Caco-2 (cell line): ENCODE measurements around the gene ZNF619. TPM values are rescaled to one million over a fixed set of nuclear protein-coding genes. Genes with fewer than 3 reads are reported as not detected.

Source experiments
- BruUV-seq: library from RNA; stranded (reverse); fragments of 400-500 nt; replicated peaks from 2 replicates; lab custom pipeline; 2021; lab: Mats Ljungman, UMichigan
- CTCF ChIA-PET: fragments of 300-600 bp; sonication (Branson Sonifier 250); formaldehyde crosslinking; loops from one replicate; lab custom pipeline; 2022; ENCODE audit warnings: antibody characterized with exemption; lab: Charles Lee
- POLR2A ChIA-PET: fragments of 300-600 bp; sonication (Branson Sonifier 250); formaldehyde crosslinking; loops from one replicate; lab custom pipeline; 2022; ENCODE audit warnings: antibody characterized with exemption; lab: Charles Lee
- DNase-seq, 2 experiments: peaks; one replicate each; pipeline versions ENCODE4 v3.0.0 to v3.0.0-alpha.2; 2020 to 2022
- H3K27me3 ChIP-seq: replicated peaks from 2 replicates; pipeline ENCODE4 v1.6.0; 2011; ENCODE audit warnings: low read length; ENCODE audit not compliant: control insufficient read depth, insufficient read depth
- H3K36me3 ChIP-seq: 2 replicates; pipeline ENCODE4 v1.5.1; 2011; ENCODE audit warnings: low read length; ENCODE audit not compliant: control insufficient read depth, insufficient read depth
- H3K4me1 ChIP-seq: fragments of 250-450 bp; sonication (Bioruptor Pico); 2 replicates; pipeline ENCODE4 v1.5.1; 2020; ENCODE audit warnings: mild to moderate bottlenecking
- H3K4me3 ChIP-seq: 2 replicates; pipeline ENCODE4 v1.5.1; 2011; ENCODE audit warnings: low read depth, mild to moderate bottlenecking, control low read depth, low read length
- H3K9me3 ChIP-seq: fragments of 250-450 bp; sonication (Bioruptor Pico); 2 replicates; pipeline ENCODE4 v1.5.1; 2020; ENCODE audit warnings: mild to moderate bottlenecking, moderate library complexity
- H3K27ac Mint-ChIP-seq: one replicate; pipeline ENCODE4 v1.8.0; 2022; ENCODE audit warnings: mixed read lengths; ENCODE audit not compliant: unreplicated experiment
- H3K27me3 Mint-ChIP-seq: one replicate; pipeline ENCODE4 v1.8.0; 2022; ENCODE audit warnings: mixed read lengths; ENCODE audit not compliant: insufficient read depth, unreplicated experiment
- H3K36me3 Mint-ChIP-seq: one replicate; pipeline ENCODE4 v1.8.0; 2022; ENCODE audit warnings: mild to moderate bottlenecking, mixed read lengths; ENCODE audit not compliant: insufficient read depth, unreplicated experiment
- H3K4me1 Mint-ChIP-seq: one replicate; pipeline ENCODE4 v1.8.0; 2022; ENCODE audit warnings: low read depth, mixed read lengths; ENCODE audit not compliant: unreplicated experiment
- H3K4me3 Mint-ChIP-seq: one replicate; pipeline ENCODE4 v1.8.0; 2022; ENCODE audit warnings: mild to moderate bottlenecking, moderate library complexity, mixed read lengths; ENCODE audit not compliant: unreplicated experiment
- H3K9me3 Mint-ChIP-seq: one replicate; pipeline ENCODE4 v1.8.0; 2022; ENCODE audit warnings: mixed read lengths; ENCODE audit not compliant: unreplicated experiment
- CTCF ChIP-seq, 2 experiments: fragments of 200-600 bp in 1 of 2; IDR thresholded peaks; 1 replicate in 1 of 2; 2 replicates in 1 of 2; pipeline versions ENCODE4 v1.5.1 to v1.8.0; 2011 to 2022; ENCODE audit warnings: antibody characterized with exemption in 1 of 2, control low read depth in 1 of 2, inconsistent platforms in 1 of 2, low read depth in 1 of 2, low read length in 1 of 2, mild to moderate bottlenecking in 1 of 2, moderate library complexity in 1 of 2; ENCODE audit not compliant: insufficient read depth in 1 of 2, severe bottlenecking in 1 of 2, unreplicated experiment in 1 of 2
- intact Hi-C: fragments of 100-400 bp; cut with micrococcal nuclease; formaldehyde crosslinking; loops from one replicate; pipeline ENCODE4 v1.10.0; 2022; ENCODE audit not compliant: unreplicated experiment
- total RNA-seq: library from RNA; stranded (reverse); gene quantifications from 2 replicates; pipeline ENCODE4 v1.2.3, GENCODE V29; 2022

The ZNF619 gene
- total RNA-seq, 1 experiment from 2014 or later, result 6.8 TPM

GRCh38 chr3:40497288-40497687 lies 20.4 kb downstream of the ZNF619 start:
- ChIA-PET CTCF (interaction anchor here (0.9 kb wide), 1 partner anchor 9 kb away, joined by 3 read pairs; the partner anchor contains the start of gene ZNF620), POLR2A (no interaction called here)
- Mint-ChIP-seq H3K36me3 (no peaks in the 10 kb centered on the region), H3K9me3 (no peaks in the 10 kb centered on the region), H3K27me3 (no peaks in the 10 kb centered on the region), H3K27ac (no peak overlapping the region), H3K4me1 (no peaks in the 10 kb centered on the region), H3K4me3 (no peak overlapping the region)
- TF ChIP-seq CTCF (IDR thresholded peaks at IDR 0.05; ENCODE audit: insufficient read depth in 1 of 2, low read depth in 1 of 2, low read length in 1 of 2, severe bottlenecking in 1 of 2, unreplicated experiment in 1 of 2), result no peak
- intact Hi-C loops, result loop anchor here (2.0 kb wide), 1 partner anchor 20 kb away; the partner anchor contains the start of gene ZNF619
- no peaks in the 10 kb centered on the region for H3K36me3 ChIP-seq
- H3K4me1 ChIP-seq, result no peaks in the 10 kb centered on the region
- no TSS peak for BruUV-seq
- H3K9me3 ChIP-seq, result no peaks in the 10 kb centered on the region
- no peak overlapping the region for H3K4me3 ChIP-seq
- no peaks in the 10 kb centered on the region for H3K27me3 ChIP-seq
- DNase-seq, result no peak

- no peak for TF ChIP-seq CTCF (IDR thresholded peaks at IDR 0.05; ENCODE audit: insufficient read depth in 1 of 2, low read depth in 1 of 2, low read length in 1 of 2, severe bottlenecking in 1 of 2, unreplicated experiment in 1 of 2)
- DNase-seq, result no peak
- Mint-ChIP-seq H3K36me3 (no peaks in the 10 kb centered on the region), H3K27me3 (no peaks in the 10 kb centered on the region), H3K27ac (no peak overlapping the region), H3K4me3 (no peak overlapping the region), H3K9me3 (no peaks in the 10 kb centered on the region), H3K4me1 (no peaks in the 10 kb centered on the region)
- H3K27me3 ChIP-seq, result no peaks in the 10 kb centered on the region
- no TSS peak for BruUV-seq
- ChIA-PET CTCF (no interaction called here), POLR2A (no interaction called here)
- H3K36me3 ChIP-seq, result no peaks in the 10 kb centered on the region
- H3K9me3 ChIP-seq, result no peaks in the 10 kb centered on the region
- intact Hi-C loops, result no loop called here
- H3K4me1 ChIP-seq, result no peaks in the 10 kb centered on the region
- H3K4me3 ChIP-seq, result no peak overlapping the region
Measured at GRCh38 chr3:40499952-40500351, 23.0 kb downstream of the ZNF619 start.

- Mint-ChIP-seq H3K36me3 (peaks cover 4% of the 10 kb centered on the region), H3K27ac (no peak overlapping the region), H3K4me3 (no peak overlapping the region), H3K4me1 (no peaks in the 10 kb centered on the region), H3K9me3 (no peaks in the 10 kb centered on the region), H3K27me3 (no peaks in the 10 kb centered on the region)
- DNase-seq, result no peak
- intact Hi-C loops, result no loop called here
- H3K36me3 ChIP-seq, result no peaks in the 10 kb centered on the region
- no peaks in the 10 kb centered on the region for H3K27me3 ChIP-seq
- CTCF ChIA-PET, result no interaction called here
- no peak overlapping the region for H3K4me3 ChIP-seq
- TF ChIP-seq CTCF (IDR thresholded peaks at IDR 0.05; ENCODE audit: insufficient read depth in 1 of 2, low read depth in 1 of 2, low read length in 1 of 2, severe bottlenecking in 1 of 2, unreplicated experiment in 1 of 2), result no peak
- no TSS peak for BruUV-seq
- H3K4me1 ChIP-seq, result no peaks in the 10 kb centered on the region
- H3K9me3 ChIP-seq, result no peaks in the 10 kb centered on the region
- POLR2A ChIA-PET, result no interaction called here
Measured at GRCh38 chr3:40502034-40502433, 25.1 kb downstream of the ZNF619 start.
